ENCODE results near the gene DNAJC11. TPM values are rescaled to one million over a fixed set of nuclear protein-coding genes. Genes with fewer than 3 reads are reported as not detected.

Gene DNAJC11
- total RNA-seq, 8 experiments from 2014 or later = 25.9 to 87.2 (median 45.7) TPM

DNA sequence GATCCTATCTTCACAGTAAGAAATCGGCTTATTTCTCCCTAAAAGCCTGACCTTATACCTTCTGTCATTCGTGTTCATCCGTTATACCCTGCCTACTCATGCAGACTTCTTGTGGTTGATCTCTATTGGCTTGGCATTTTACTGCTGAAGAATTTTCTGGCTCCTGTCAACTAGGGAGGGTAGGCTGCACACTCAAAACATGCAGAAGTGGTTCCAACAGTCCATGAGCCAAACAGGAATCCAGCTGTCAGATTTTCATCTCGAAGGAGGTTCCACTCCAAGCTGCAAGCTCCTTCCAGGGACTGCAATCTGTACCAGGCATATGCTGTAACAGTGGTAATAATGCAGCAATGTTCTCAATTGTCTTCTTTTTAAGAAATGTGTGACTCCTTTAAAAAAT is 10.1 kb downstream of the DNAJC11 start:
- H3K4me1 ChIP-seq (replicated peaks in 1 of 2) = peaks cover 0 to 8% of the 10 kb centered on the region in 2 donors
- no peak overlapping the region for H3K27ac ChIP-seq
- WGBS, 10 experiments = 14 to 100% (median 90%) methylated on average over 1 to 4 of the region's 4 CpGs; no CpG with 5 or more reads in 1 of the 10 experiments
- in situ Hi-C loops (cut with MboI; ENCODE audit: low pct_unique_long_range_greater_than_20kb in 2 of 9, low sequenced_read_pairs in 9 of 9, unreplicated experiment in 9 of 9) = no loop called here
- ATAC-seq (replicated peaks in 6 of 8) = no peak
- H3K4me3 ChIP-seq = no peak overlapping the region

DNA sequence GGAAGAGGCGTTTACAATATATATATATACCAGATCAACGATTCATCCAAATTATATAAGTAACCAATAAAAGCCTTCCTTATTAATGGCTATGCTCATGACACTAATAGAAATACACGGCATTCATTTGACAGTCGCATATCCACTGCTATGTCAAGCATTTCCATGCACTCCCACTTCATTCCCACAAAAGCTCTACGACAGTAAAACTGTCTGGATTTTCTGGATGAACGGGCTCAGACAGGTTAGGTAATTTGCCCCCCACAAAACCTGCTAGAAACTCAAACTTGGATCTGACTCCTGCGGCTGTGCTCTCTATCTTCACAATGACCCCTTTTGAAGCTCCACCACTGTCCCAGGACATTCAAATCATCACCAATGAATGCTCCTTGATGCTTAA is 11.4 kb downstream of the DNAJC11 start:
- H3K4me3 ChIP-seq = no peak overlapping the region
- in situ Hi-C loops (cut with MboI; ENCODE audit: low pct_unique_long_range_greater_than_20kb in 2 of 9, low sequenced_read_pairs in 9 of 9, unreplicated experiment in 9 of 9) = no loop called here
- ATAC-seq (replicated peaks in 6 of 8) = no peak
- 88 to 100% (median 92%) methylated on average over 2 to 7 of the region's 7 CpGs for WGBS, 10 experiments
- no peak overlapping the region for H3K27ac ChIP-seq
- H3K4me1 ChIP-seq (replicated peaks in 1 of 2) = peaks cover 0 to 8% of the 10 kb centered on the region in 2 donors

DNA sequence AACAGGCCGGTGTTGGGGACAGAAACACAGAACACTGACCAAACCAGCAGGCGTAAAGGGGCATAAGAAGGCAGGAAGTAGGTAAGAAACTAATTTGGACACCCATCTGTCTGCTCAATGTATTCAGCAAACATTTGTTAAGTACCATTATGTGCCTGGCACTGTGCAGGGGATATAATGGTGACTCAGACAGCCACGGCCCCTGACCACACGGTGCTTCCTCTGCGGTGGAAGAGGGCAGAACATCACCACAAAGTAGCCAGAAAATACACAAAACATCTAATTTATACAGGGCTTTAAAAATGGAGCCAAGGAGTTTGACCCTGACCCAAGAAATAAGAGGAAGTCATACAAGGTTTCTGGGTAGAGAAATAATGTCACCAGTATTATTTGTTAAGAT is 12.9 kb downstream of the DNAJC11 start:
- peaks cover 0 to 3% of the 10 kb centered on the region in 2 donors for H3K4me1 ChIP-seq (replicated peaks in 1 of 2)
- no peak overlapping the region for H3K27ac ChIP-seq
- 70 to 100% (median 92%) methylated on average over 2 to 5 of the region's 5 CpGs; no CpG with 5 or more reads in 1 of the 10 experiments for WGBS, 10 experiments
- ATAC-seq (replicated peaks in 6 of 8) = no peak
- in situ Hi-C loops (cut with MboI; ENCODE audit: low pct_unique_long_range_greater_than_20kb in 2 of 9, low sequenced_read_pairs in 9 of 9, unreplicated experiment in 9 of 9) = no loop called here
- H3K4me3 ChIP-seq = no peak overlapping the region

DNA sequence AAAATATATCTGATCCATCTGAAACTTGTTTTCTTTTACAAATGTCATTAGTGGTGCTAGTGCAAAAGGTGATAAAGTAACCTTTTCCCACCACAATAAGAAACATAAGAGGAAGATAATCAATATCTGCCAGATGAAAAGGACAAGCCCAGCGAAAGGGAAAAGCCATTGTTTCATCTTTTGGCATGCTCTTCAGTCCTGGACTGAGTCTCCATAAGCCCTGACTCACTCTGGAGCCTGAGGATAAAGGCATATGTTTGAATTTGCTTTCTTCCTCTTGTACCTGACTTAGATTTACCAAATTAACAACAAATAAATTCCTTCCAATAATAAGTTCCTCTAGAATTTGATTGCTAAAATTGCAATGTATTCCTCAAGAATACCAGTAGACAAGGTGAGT is 13.6 kb downstream of the DNAJC11 start:
- in situ Hi-C loops (cut with MboI; ENCODE audit: low pct_unique_long_range_greater_than_20kb in 2 of 9, low sequenced_read_pairs in 9 of 9, unreplicated experiment in 9 of 9) = no loop called here
- ATAC-seq (replicated peaks in 6 of 8) = peak in 1 of 8 experiments; percentile 57
- no peak overlapping the region for H3K27ac ChIP-seq
- 29 to 100% (median 78%) methylated on average over 1 of the region's 1 CpG; no CpG with 5 or more reads in 4 of the 10 experiments for WGBS, 10 experiments
- no peaks in the 10 kb centered on the region for H3K4me1 ChIP-seq (replicated peaks in 1 of 2)
- H3K4me3 ChIP-seq = no peak overlapping the region

GRCh38 chr1:6686294-6686693 is 15.3 kb downstream of the DNAJC11 start:
- Histone ChIP-seq H3K4me1 (replicated peaks in 1 of 2) (no peaks in the 10 kb centered on the region), H3K27ac (no peak overlapping the region), H3K4me3 (no peak overlapping the region)
- peak in 1 of 8 experiments; percentile 32 for ATAC-seq (replicated peaks in 6 of 8)
- in situ Hi-C loops (cut with MboI; ENCODE audit: low pct_unique_long_range_greater_than_20kb in 2 of 9, low sequenced_read_pairs in 9 of 9, unreplicated experiment in 9 of 9) = no loop called here

DNA sequence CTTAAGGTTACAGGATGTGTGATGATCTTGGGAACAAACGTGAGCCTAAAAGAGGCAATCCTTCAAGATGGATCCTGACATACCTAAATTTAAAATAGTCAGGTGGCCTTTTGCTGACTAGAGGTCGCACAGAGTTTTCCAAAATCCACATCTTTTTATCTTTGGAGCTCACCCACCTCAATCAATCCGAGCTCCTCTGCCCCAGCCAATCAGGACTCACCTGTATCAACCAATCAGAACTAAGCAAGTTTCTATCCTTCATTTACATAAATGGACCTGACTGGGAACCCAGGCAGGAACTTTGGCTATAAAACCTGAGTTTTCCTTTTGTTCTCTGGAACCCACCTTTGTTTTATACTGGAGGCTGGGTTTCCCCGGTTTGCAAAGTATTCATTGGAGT is 16.2 kb downstream of the DNAJC11 start:
- no peak overlapping the region for H3K4me3 ChIP-seq
- WGBS, 10 experiments = 90 to 100% (median 96%) methylated on average over 2 to 4 of the region's 4 CpGs; no CpG with 5 or more reads in 2 of the 10 experiments
- no peak for ATAC-seq (replicated peaks in 6 of 8)
- no peaks in the 10 kb centered on the region for H3K4me1 ChIP-seq (replicated peaks in 1 of 2)
- in situ Hi-C loops (cut with MboI; ENCODE audit: low pct_unique_long_range_greater_than_20kb in 2 of 9, low sequenced_read_pairs in 9 of 9, unreplicated experiment in 9 of 9) = no loop called here
- no peak overlapping the region for H3K27ac ChIP-seq

DNA sequence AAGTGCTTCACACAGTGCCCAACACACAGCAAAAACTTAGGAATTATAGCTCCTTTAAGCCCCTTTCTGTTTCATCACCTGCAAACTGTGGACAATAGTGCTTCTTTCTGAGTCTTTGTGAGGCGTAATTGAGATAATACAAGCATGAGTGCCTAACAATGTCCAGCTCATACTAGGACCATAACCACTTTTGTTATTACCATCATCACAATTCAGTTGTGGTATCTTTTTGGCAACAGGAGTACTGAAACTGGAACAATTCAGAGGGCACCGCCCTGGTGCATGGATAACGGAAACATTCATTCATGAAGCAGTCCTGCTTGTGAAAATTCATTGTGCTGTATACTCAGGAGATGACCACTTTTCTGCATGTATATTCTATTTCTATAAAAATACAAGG is 18.2 kb downstream of the DNAJC11 start:
- Histone ChIP-seq H3K27ac (no peak overlapping the region), H3K4me1 (replicated peaks in 1 of 2) (no peaks in the 10 kb centered on the region), H3K4me3 (no peak overlapping the region)
- in situ Hi-C loops (cut with MboI; ENCODE audit: low pct_unique_long_range_greater_than_20kb in 2 of 9, low sequenced_read_pairs in 9 of 9, unreplicated experiment in 9 of 9) = no loop called here
- no peak for ATAC-seq (replicated peaks in 6 of 8)
- 74 to 100% (median 96%) methylated on average over 2 to 3 of the region's 3 CpGs for WGBS, 10 experiments

GRCh38 chr1:6675941-6676340 is 25.7 kb downstream of the DNAJC11 start:
- Histone ChIP-seq H3K27ac (no peak overlapping the region), H3K4me1 (replicated peaks in 1 of 2) (no peaks in the 10 kb centered on the region), H3K4me3 (no peak overlapping the region)
- ATAC-seq (replicated peaks in 6 of 8) = no peak
- WGBS, 10 experiments = 67 to 100% (median 100%) methylated on average over 1 to 2 of the region's 2 CpGs; no CpG with 5 or more reads in 1 of the 10 experiments
- in situ Hi-C loops (cut with MboI; ENCODE audit: low pct_unique_long_range_greater_than_20kb in 2 of 9, low sequenced_read_pairs in 9 of 9, unreplicated experiment in 9 of 9) = no loop called here

DNA sequence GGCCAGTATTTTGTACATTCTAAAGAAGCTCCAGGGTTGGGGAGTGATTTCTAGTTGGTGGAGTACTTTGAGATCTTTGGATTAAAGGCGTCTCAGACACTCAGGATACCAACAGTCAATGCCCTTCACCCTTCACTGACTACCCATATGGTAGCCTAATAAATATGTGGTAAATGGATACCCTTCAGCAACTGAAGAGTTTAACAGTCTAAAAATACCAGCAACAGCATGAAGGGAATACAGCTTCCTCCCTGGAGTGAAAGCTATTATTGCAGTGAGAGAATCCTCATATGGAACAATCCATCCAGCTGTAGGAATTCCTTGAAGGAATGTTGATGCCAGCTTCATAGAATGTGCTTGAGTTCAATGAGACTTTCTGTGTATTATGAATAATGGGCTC is 26.8 kb downstream of the DNAJC11 start:
- no peaks in the 10 kb centered on the region for H3K4me1 ChIP-seq (replicated peaks in 1 of 2)
- in situ Hi-C loops (cut with MboI; ENCODE audit: low pct_unique_long_range_greater_than_20kb in 2 of 9, low sequenced_read_pairs in 9 of 9, unreplicated experiment in 9 of 9) = no loop called here
- H3K27ac ChIP-seq = no peak overlapping the region
- H3K4me3 ChIP-seq = no peak overlapping the region
- ATAC-seq (replicated peaks in 6 of 8) = no peak
- WGBS, 10 experiments = 86 to 100% (median 100%) methylated on average over 1 of the region's 1 CpG; no CpG with 5 or more reads in 6 of the 10 experiments

DNA sequence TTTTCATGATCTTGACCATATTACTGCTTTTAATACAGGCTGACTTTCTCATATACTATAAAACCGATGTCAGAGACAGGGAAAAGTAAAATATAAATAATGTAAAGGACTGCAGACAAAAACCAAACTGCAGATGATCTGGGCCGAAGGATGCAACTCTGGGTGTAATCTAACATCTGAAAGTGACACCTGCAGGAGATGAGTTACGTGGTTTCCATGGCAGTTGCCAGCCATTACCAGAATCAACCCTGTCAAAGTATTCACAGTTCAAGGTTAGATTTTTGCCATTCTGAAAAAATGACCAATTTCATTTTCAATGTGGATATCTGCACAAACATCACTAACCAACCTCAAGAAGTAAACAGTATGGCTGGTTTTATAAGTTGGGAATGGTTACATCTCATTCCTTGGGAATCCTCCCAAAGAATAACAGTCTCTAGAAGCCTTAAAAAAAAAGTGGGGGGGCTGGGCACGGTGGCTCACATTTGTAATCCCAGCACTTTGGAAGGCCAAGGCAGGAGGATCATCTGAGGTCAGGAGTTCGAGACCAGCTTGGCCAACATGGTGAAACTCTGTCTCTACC is 27.7 kb downstream of the DNAJC11 start:
- 75 to 100% (median 98%) methylated on average over 1 to 5 of the region's 5 CpGs; no CpG with 5 or more reads in 1 of the 10 experiments for WGBS, 10 experiments
- in situ Hi-C loops (cut with MboI; ENCODE audit: low pct_unique_long_range_greater_than_20kb in 2 of 9, low sequenced_read_pairs in 9 of 9, unreplicated experiment in 9 of 9) = no loop called here
- H3K4me3 ChIP-seq = no peak overlapping the region
- no peak overlapping the region for H3K27ac ChIP-seq
- no peaks in the 10 kb centered on the region for H3K4me1 ChIP-seq (replicated peaks in 1 of 2)
- ATAC-seq (replicated peaks in 6 of 8) = no peak

GRCh38 chr1:6672558-6672957 is 29.1 kb downstream of the DNAJC11 start:
- Histone ChIP-seq H3K4me3 (no peak overlapping the region), H3K4me1 (replicated peaks in 1 of 2) (no peaks in the 10 kb centered on the region), H3K27ac (no peak overlapping the region)
- 50 to 100% (median 94%) methylated on average over 1 to 2 of the region's 2 CpGs; no CpG with 5 or more reads in 4 of the 10 experiments for WGBS, 10 experiments
- peak in 4 of 8 experiments; percentile 47 to 69 (median 61) for ATAC-seq (replicated peaks in 6 of 8)
- in situ Hi-C loops (cut with MboI; ENCODE audit: low pct_unique_long_range_greater_than_20kb in 2 of 9, low sequenced_read_pairs in 9 of 9, unreplicated experiment in 9 of 9) = no loop called here

GRCh38 chr1:6668503-6668902 is 33.1 kb downstream of the DNAJC11 start:
- ATAC-seq (replicated peaks in 6 of 8) = no peak
- 79 to 100% (median 99%) methylated on average over 2 to 9 of the region's 9 CpGs; no CpG with 5 or more reads in 1 of the 10 experiments for WGBS, 10 experiments
- no peaks in the 10 kb centered on the region for H3K4me1 ChIP-seq (replicated peaks in 1 of 2)
- in situ Hi-C loops (cut with MboI; ENCODE audit: low pct_unique_long_range_greater_than_20kb in 2 of 9, low sequenced_read_pairs in 9 of 9, unreplicated experiment in 9 of 9) = no loop called here
- no peak overlapping the region for H3K27ac ChIP-seq
- no peak overlapping the region for H3K4me3 ChIP-seq

- H3K4me1 ChIP-seq (replicated peaks in 1 of 2) = peaks cover 0 to 3% of the 10 kb centered on the region in 2 donors
- H3K27ac ChIP-seq = no peak overlapping the region
- no peak for ATAC-seq (replicated peaks in 6 of 8)
- no peak overlapping the region for H3K4me3 ChIP-seq
- 80 to 100% (median 94%) methylated on average over 2 to 6 of the region's 6 CpGs; no CpG with 5 or more reads in 2 of the 10 experiments for WGBS, 10 experiments
- in situ Hi-C loops (cut with MboI; ENCODE audit: low pct_unique_long_range_greater_than_20kb in 2 of 9, low sequenced_read_pairs in 9 of 9, unreplicated experiment in 9 of 9) = no loop called here
Observed at GRCh38 chr1:6667139-6667538, 34.5 kb downstream of the DNAJC11 start.

- ATAC-seq (replicated peaks in 6 of 8) = no peak
- H3K4me3 ChIP-seq = no peak overlapping the region
- H3K27ac ChIP-seq = no peak overlapping the region
- peaks cover 0 to 3% of the 10 kb centered on the region in 2 donors for H3K4me1 ChIP-seq (replicated peaks in 1 of 2)
- in situ Hi-C loops (cut with MboI; ENCODE audit: low pct_unique_long_range_greater_than_20kb in 2 of 9, low sequenced_read_pairs in 9 of 9, unreplicated experiment in 9 of 9) = no loop called here
- WGBS, 10 experiments = 80 to 100% (median 92%) methylated on average over 1 to 5 of the region's 5 CpGs; no CpG with 5 or more reads in 3 of the 10 experiments
Observed at GRCh38 chr1:6666696-6667095, 34.9 kb downstream of the DNAJC11 start.

Data from motor neuron (in vitro differentiated cells).